HG02763 (cell line): Measurements from ENCODE around the gene PEX11A.

ENCODE experiments used
- ATAC-seq: cut with Tn5 transposase; IDR thresholded peaks from one replicate; pipeline ENCODE4 v1.9.1; 2021; ENCODE audit warnings: mild to moderate bottlenecking, moderate library complexity; ENCODE audit not compliant: unreplicated experiment

Gene PEX11A

DNA sequence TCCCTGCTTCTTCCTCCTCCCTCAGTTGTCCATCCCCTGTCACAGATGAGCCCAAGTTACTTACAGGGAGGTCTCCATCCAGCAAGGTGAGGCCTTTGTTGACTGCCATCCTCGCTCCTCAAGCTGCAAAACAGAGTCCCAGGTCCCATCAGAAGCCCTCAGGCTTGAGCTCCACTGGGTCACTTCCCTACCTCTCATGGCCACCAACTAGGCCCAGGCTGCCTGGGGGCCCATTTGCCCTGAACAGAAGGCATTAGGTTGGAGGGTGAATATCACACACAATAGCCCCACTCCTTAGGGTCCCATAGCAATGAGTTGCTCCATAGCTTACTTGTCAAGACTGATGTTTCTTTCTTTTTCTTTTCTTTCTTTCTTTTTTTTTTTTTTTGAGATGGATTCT, 13.2 kb downstream of the PEX11A start:
- no peak for ATAC-seq

DNA sequence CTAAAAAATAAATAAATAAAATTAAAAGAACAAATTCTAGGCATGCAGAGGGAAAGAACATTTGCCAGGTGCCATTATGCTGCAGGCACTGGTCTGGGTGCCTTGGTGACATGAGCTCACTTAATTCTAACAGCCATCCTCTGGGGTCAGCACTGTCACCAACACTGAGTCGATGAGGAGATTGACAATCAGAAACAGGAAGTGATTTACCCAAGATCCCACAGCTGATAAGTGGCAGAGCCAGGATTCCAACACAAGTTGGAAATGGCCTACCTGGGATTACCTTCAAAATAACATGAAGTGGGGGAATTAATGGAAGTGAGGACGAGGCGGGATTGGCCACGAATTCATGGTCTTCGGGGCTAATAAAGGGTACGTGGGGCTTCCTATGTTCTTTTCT, 14.9 kb downstream of the PEX11A start:
- ATAC-seq = no peak

DNA sequence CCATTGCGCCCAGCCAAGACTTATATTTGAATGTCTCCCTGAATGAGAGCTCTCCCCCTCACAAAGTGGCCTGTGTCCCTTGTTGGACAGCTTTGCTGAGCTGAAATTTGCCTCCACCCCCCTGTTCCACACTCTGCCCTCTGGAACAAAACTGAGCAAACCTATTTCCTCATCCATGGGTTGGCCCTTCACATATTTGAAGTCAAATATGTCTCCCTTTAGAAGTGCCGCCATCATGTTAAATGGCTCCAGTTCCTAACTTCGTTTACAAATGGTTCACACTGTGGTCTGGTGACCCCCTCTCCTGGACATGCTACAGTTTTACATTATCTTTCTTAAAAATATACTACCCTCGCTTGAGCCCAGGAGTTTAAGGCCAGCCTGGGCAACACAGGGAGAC, 16.0 kb downstream of the PEX11A start:
- no peak for ATAC-seq

DNA sequence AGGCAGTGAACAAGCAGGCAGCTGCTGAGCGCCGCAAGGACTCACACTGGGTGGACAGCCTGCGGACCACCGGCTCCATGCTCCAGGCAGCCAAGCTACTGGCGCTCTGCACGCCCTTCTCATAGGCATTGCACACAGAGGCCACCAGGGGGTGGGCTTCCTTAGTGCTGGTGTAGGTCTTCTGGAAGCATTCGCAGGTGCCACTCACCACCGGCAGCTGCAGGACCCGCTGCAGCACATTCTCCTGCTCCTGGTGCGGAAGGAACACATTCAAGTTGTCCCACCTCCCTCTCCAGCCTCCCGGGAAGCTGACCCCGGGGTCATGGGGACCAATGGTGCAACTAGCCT, 17.4 kb downstream of the PEX11A start:
- no peak for ATAC-seq

DNA sequence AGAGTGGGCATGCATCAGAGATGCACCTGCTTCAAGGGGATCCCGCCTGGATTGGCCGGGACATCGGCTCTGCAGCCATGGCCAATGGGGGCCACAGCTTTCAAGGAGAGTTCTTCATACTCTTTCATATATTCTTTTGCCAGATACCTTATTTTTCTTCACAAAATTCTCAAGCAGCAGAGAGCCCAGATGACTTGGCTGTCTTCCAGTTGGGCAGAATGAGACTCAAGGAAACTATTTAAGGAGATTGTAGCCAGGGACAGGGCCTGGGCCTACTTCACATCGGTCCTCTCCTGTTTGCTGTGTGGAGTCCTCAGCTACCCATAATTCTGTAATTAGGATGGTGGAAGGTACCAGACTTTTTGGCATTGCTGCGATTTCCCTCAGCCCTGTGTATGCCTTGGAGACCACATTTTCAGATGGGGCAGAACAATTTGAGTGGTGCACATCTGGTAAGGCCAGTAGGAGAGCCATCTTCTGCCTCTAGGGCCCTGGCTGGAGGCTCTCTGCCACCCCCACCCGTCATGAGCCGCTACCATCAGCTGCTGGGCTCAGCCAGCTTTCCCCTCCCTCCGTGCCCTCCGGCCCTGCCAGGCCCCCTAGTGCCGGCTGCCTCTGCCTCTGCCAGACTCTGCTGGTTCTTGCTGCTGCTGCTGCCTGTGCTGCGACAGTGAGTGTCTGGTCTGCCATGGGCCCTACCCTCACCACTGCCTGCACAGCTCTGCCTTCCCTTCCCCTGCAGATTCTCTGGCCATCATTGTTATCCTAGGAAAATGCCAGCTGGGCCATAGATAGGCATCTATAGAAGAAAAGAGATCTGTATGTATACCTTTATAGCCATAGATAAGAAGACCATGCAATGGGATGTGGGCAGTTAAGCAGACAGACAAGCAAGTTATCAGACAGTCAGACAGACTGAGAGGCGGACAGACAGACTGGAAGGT, 18.1 kb downstream of the PEX11A start:
- ATAC-seq = no peak

DNA sequence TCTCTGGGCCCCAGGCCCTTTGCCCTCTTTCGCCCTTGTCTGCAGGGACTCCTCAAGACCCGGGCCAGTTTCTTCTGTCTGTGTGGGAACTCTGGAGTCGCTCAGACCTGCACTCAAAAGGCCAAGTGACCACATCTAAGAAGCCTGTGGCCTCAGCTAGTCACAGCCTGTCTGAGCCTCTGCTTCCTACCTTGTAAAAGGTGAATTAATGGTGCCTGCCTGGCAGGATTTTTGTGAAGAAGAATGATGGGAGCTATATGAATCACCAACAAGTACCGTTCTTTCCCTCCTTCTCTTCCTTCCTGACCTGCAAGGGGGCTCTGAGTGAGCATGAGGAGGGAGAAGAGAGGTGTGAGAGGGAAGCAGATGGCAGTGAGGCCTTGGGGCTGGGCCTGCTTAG, 18.9 kb downstream of the PEX11A start:
- no peak for ATAC-seq

DNA sequence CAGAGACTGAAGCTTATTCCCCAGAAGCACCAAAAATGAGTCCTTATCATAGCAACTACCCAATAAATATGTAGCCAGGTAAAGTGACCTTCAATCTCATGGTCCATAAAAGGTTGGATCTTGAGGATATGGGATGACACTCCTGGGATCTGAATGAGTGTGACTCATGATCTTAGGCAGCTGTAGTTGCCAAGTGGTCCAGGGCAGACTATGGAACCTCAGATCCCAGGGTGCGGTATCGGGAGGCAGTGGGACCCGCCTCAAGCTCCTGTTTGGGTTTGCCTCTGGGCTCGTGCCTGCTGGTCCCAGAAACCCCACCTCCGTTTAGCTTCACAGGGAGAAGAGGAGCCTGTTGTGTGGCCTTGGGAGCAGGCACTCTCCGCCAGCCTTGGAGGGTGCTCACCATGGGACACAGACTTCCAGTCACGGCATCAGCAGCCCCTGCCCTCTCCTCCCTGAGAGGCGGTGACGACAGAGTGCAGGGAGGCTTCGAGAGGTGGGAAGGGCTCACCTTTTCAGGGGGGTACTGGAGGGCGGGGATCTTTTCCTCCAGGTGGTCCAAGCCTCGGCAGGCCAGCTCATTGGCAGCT, 19.5 kb downstream of the PEX11A start:
- no peak for ATAC-seq

DNA sequence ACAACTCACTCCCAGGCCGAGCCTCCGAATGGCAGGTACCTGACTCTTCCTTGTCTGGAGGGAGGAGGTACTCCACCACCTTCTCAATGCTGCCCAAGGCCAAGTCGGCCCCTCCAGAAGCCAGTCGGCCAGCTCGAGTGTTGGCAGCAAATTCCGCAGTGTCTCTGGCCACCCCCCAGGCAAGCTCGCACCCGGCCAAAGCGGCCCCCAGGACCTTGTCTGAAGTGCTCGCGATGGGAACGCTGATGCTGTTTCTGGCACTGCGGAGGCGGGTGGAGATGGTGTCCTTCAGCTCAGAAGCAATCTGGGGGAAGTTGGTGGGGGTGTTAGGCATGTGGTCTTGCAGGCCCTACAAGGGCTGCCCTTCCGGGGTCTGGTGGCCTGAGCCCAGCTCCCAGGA, 20.6 kb downstream of the PEX11A start:
- no peak for ATAC-seq

DNA sequence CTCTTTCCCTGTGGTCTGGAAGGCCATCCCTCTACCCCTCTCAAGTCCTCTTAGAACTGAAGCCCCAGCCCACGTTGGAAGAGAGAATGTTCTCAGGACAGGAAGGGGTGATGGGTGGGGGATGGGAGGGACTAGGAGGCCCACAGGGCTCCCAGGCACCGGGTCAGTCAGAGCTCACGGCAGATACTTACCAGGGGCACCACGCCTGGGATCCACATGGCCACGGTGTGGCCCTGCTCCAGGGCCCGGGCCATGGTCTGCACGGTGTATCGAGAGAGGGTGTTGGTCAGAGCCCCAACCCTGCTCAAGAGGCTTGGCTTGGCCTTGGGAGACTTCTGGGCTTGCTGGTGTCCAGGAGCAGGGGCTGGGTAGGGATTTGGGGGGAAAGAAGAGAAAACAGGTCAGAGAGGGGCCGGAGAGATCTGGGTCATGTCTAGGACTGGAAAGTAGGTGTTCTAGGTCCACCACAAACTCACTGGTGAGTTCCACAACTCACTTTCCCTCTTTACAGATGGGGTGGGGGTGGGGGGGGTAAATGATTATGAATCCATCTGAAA, 21.2 kb downstream of the PEX11A start:
- ATAC-seq = no peak

DNA sequence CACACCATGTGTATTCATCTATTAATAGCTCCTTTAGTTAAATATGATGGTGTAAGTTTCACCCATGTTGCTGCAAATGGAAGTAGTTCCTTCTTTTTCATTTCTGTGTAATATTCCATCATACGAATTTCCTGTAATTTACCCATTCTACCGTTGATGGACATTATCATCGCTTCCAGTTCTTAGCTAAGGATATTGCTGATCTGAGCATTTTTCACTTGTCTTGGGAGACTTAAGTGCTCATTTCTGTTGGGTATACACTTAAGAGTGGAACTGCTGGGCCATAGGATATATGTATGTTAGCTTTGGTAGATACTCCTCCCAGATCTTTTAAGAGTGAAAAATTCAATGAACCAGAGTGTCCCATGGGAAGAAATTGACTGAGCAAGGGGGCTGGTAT, 22.4 kb downstream of the PEX11A start:
- no peak for ATAC-seq

DNA sequence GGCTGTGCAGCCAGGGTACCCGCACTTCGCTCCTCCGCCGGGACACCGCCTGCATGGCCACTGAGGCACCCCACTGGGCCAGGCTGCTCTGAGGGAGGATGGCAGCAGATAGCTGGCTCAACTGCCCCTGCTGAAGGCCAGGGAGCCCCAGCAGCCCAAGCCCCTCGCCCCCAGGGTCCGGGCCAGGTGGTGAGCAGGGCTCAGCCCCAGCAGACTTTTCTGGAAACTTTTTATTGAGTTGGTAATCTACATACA, 22.9 kb downstream of the PEX11A start:
- ATAC-seq = no peak

DNA sequence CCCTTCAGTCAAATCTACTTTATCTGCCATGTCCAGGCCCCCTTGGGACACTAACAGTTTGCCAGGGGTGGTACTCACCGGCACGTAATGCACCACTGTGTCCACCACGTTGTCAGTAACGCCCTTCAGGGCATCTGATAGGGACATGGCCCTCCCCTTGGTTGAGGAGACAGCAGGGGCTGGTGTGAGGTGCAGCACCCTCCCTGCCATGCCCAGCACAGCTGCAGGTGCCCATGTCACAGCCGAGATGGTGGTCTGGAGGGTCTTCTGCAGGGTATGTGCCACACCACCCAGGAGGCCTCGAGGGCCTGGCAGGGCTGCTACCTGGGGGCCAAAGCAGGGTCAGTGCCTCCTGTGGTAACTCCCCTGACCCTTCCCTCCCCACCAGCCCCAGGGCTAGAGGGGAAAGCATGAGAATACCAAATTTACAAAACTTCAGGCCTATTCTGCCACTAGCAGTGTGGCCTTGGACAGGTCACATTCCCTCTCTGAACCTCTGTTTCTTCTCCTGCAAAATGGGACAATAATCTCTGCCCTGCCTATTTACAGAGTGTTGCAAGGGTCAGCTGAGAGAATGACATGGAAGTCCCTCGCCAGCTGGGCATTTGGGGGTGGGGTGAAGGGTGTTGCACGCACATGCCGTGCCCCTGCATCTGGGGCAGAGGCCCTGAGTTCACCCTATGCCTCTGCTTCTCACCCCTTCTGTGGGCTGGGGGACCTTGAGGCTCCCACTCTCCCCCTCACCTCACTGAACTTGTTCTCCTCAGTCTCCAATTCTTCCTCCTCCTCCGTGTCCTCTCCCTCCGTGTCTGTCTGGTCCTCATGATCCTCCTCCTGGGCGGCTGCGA, 23.5 kb downstream of the PEX11A start:
- no peak for ATAC-seq

DNA sequence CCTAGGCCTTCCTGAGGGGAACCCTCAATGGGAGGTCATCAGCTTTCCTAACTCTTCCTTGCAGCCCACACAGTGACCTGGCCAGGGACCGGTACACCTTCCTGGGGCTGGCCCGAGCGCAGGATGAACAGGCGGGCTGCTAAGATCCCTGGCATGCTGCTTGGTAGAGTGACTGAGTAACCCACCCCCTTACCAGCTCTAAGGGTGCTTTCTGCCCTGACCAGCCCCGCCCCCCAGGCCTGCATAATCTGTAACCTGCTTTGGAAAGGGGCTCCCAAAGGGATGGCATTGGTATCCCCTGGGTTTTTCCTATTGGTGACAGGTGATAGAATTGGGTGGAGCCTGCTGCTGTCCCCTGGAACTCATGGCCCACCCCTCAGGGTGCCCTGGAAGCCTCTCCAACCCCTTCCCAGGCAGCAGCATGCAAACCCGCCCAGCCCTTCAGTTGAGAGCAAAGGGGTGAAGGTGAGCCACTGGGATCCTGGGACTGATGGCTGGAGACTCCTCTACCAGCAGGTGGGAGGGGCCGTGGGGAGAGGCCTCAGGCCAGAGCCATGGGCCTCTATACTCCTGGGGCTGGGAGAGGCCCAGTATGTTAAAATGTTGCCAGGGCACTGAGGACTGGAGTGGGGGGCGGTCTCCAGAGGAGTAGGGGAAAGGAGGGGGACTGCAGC, 24.2 kb downstream of the PEX11A start:
- no peak for ATAC-seq

DNA sequence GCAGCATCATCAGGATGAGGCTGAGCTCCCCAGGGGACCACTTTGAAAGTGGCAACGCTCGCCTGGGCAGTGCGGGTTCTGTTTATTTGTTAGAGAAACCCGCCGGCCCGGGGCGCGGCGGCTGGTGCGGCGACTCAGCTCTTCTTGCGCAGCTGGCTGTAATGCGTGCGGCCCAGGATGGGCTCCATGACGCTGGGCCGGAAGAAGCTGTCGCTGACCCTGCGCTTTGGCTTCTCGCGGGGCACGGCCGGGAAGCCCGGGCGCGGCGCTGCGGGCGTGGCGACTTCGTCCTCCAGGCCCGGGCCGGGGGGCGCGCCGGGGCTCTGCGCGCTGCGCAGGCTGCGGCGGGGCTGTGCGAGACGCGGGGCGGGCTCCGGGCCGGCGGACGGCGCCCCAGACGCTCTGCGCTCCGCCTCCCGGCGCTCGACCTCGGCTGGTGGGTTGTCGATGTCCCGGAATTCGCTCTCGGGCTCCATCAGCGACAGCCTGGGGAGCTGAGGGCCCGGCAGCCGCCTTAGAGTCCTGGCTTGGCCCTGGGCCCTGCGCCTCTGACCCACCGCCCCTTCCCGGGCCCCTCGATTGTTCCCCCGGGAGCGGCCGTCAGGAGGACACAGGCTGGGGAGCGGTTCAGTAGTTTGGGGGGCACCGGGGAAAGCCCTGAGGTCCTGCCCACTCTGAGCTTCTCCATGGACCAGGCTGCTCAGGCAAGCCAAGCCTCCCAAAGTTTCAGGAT, 24.9 kb downstream of the PEX11A start:
- ATAC-seq = no peak

DNA sequence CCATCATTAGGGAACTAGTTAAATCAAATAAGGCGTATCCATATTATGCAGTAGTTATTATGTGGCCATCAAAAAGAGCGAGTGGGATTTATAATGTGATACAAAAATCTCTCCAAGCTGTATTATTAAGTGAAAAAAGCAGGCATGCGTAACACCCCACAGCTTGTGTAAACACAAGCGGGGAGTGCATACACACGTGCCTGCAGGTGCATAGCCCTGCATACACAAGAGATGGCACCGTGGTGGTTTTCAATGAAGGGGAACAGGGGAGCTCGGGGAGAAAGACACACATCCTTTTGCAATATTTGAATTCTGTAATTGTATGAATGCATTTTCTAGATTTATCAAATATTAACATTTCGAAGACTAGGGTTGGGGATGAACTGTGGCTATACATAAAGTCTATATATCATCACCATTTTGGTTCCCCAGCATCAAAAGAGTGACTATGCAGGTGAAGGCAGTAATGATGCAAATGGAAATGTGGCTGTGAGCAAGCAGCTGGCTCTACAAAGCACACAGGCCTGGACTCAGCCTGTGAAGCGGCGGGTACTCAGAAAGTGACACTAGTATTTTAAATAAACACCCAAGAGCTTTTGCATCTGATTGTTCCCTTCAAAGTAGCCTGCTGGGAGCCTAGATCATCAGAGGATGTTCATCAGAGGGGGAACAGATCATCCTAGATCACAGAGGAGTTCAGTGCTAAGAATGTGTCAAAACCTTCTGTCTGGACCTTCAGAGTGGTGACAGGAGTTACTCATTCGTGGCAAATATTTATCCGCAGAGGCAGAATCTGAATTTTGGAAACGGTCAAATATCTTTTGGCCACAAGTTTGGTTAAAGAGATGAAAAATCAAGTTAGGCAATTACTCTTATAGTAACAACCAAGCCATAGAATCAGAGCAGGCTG, 25.9 kb downstream of the PEX11A start:
- ATAC-seq = no peak

DNA sequence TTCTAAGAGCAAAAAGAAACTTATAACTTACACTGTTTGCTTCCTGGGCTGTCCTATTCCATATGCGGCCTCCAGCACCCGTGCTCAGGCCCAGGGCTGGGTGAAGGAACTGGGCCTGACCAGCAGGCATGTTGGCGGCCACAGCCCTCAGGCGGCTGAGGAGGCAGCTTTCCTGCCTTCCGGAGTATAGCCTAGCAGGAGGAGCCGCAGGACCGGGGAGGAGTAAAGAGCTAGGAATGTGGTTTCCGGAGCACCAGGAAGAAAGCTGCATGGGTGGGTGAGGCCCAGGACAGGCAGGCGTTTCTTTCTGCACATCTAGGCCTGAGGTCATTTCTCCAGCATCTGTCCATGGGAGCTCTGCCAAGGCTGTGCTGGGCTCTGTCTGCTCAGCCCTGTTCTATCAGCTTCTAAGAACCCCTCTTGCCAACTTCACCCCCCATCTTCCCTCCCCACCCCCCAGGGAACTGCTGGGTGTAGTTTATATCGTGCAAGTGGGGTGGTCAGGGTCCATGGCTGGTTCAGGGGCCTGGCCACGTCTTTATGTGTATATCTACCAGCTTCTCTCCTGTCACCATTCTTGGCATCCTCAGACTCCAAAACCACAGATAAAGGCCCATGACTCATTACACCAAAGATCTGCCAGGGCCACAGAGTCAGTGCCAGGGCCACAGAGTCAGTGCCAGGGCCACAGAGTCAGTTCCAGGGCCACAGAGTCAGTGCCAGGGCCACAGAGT, 27.5 kb downstream of the PEX11A start:
- ATAC-seq = no peak

DNA sequence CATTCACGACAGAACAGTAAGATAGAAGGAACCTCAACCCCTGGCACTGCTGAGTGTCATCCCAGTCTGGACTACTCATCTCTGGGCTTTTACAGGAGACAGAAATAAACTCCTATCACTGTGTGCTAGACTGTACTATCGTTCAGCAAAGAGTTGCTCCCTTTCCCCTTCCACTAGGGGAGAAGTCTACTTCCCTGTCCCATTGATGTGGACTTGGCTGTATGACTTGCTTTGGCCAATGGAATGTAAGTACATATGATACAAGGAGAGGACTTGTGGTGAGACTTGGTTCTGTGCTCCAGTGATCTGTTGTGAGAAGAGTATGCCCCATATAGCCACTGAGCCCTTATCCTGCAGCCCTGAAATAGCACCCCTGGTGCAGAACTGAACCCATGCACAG, 30.0 kb downstream of the PEX11A start:
- ATAC-seq = no peak

DNA sequence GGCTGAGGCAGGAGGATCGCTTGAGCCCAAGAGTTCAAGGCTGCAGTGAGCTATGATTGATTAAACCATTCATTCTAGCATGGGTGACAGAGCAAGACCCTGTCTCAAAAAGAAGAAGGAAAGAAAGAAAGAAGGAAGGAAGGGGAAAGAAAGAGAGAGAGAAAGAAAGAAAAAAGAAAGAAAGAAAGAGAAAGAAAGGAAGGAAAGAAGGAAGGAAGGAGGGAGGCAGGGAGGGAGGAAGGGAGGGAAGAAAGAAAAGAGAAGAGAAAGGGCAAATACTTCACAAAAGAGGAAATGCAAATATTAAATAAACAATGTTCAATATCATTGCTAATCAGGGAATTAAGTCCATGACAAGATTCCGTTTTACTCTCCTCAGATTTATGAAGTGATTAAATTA, 31.3 kb downstream of the PEX11A start:
- no peak for ATAC-seq

DNA sequence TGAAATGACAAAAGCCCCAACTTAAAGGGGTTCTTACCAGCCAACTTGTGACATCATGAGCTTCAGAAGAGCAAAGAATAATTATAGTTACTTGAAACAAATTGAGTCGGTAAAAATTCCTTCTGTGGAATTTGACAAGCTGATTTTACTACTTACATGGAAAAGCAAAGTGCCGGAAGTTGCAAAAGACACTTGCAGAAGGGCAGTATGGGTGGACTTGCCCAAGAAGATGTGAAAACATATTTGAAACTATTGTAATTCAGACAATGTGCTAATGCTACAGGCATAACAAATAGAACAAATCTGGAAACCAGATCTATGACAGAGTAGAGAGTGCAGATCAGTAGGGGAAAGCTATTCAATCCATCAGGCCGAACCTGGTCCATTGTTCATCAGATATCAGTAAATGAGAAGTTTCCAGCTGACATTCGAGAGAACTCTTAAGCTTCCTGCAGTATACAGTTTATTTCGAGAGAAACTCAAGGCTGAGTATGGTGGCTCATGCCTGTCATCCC, 32.8 kb downstream of the PEX11A start:
- ATAC-seq = no peak
